SU-DHL-6 (cell line): Measurements from ENCODE around the gene FLAD1.

ENCODE experiments used
- H2AFZ ChIP-seq: fragments of 200-600 bp; sonication (generic); 2 replicates; pipeline ENCODE4 v1.6.1; 2014; ENCODE audit warnings: low read depth, mild to moderate bottlenecking, moderate library complexity, mixed read lengths, antibody characterized with exemption, low read length; ENCODE audit not compliant: severe bottlenecking
- H3F3A ChIP-seq: fragments of 200-600 bp; shearing (Covaris generic); 2 replicates; pipeline ENCODE4 v1.6.0; 2016; ENCODE audit warnings: antibody characterized with exemption, mild to moderate bottlenecking; ENCODE audit not compliant: insufficient read depth
- H3K27ac ChIP-seq: fragments of 200-600 bp; sonication (generic); 2 replicates; pipeline ENCODE4 v1.5.1; 2016; ENCODE audit warnings: low read depth, mild to moderate bottlenecking, low read length, moderate library complexity, mixed read lengths
- H3K27me3 ChIP-seq: fragments of 200-600 bp; sonication (generic), shearing (Covaris generic); 2 replicates; pipeline ENCODE4 v1.6.0; 2014; ENCODE audit warnings: mild to moderate bottlenecking, low read length
- H3K36me3 ChIP-seq: fragments of 200-600 bp; sonication (generic); 2 replicates; pipeline ENCODE4 v1.6.1; 2014; ENCODE audit warnings: mild to moderate bottlenecking, low read length, mixed read lengths
- H3K4me2 ChIP-seq: fragments of 300-600, 200-600 bp; shearing (Covaris generic), sonication (generic); 2 replicates; pipeline ENCODE4 v1.6.0; 2014; ENCODE audit warnings: low read length, low read depth, mild to moderate bottlenecking; ENCODE audit not compliant: poor library complexity, severe bottlenecking
- H3K4me3 ChIP-seq: fragments of 200-600 bp; sonication (generic); 2 replicates; pipeline ENCODE4 v1.5.1; 2014; ENCODE audit warnings: antibody characterized with exemption, low read length, mild to moderate bottlenecking, mixed read lengths; ENCODE audit not compliant: insufficient read depth, poor library complexity, severe bottlenecking
- H3K79me2 ChIP-seq: fragments of 200-600 bp; sonication (generic); 2 replicates; pipeline ENCODE4 v1.6.1; 2014; ENCODE audit warnings: mild to moderate bottlenecking, low read length, moderate library complexity; ENCODE audit not compliant: insufficient read depth
- H3K9ac ChIP-seq: fragments of 200-600 bp; sonication (generic); 2 replicates; pipeline ENCODE4 v1.7.0; 2014; ENCODE audit warnings: mild to moderate bottlenecking, low read length
- H3K9me2 ChIP-seq: fragments of 200-600 bp; sonication (generic); replicated peaks from 2 replicates; pipeline ENCODE4 v1.6.1; 2014; ENCODE audit warnings: low read length; ENCODE audit not compliant: insufficient read depth
- H3K9me3 ChIP-seq: fragments of 200-600 bp; sonication (generic); 2 replicates; pipeline ENCODE4 v1.6.1; 2014; ENCODE audit warnings: low read length, mixed read lengths; ENCODE audit not compliant: insufficient read depth
- H4K20me1 ChIP-seq: fragments of 200-600 bp; sonication (generic); 2 replicates; pipeline ENCODE4 v1.6.1; 2014; ENCODE audit warnings: low read depth, mild to moderate bottlenecking, antibody characterized with exemption, low read length, moderate library complexity, mixed read lengths
- CTCF ChIP-seq: fragments of 200-600 bp; sonication (generic); IDR thresholded peaks from one replicate; pipeline ENCODE4 v1.5.1; 2017; ENCODE audit warnings: antibody characterized with exemption, mild to moderate bottlenecking, low read length, moderate library complexity; ENCODE audit not compliant: insufficient read depth, poor library complexity, severe bottlenecking
- EZH2phosphoT487 ChIP-seq: fragments of 200-600 bp; sonication (generic), shearing (Covaris generic); conservative IDR thresholded peaks from 2 replicates; pipeline ENCODE4 v1.6.1; 2018; ENCODE audit warnings: mild to moderate bottlenecking, antibody characterized with exemption, low read length, moderate library complexity, mixed read lengths

Gene FLAD1

GRCh38 chr1:155009221-155009711 is 26.1 kb downstream of the FLAD1 start:
- no peaks in the 10 kb centered on the region for H3K79me2 ChIP-seq
- no peak overlapping the region for H3K4me3 ChIP-seq

GRCh38 chr1:155009742-155010141 is 26.6 kb downstream of the FLAD1 start:
- Histone ChIP-seq H3K27ac (no peak overlapping the region), H3K79me2 (no peaks in the 10 kb centered on the region), H3K9me2 (no peaks in the 10 kb centered on the region), H3K4me3 (no peak overlapping the region), H3F3A (no peaks in the 10 kb centered on the region), H3K36me3 (no peaks in the 10 kb centered on the region), H3K27me3 (no peaks in the 10 kb centered on the region), H3K4me2 (no peak overlapping the region), H3K9me3 (no peaks in the 10 kb centered on the region), H2AFZ (no peak overlapping the region), H3K9ac (no peak overlapping the region), H4K20me1 (no peaks in the 10 kb centered on the region)
- TF ChIP-seq CTCF (no peak), EZH2phosphoT487 (no peak)

More at GRCh38 chr1:155009221-155009711, 26.1 kb downstream of the FLAD1 start:
- Histone ChIP-seq H3F3A (no peaks in the 10 kb centered on the region), H3K9me3 (no peaks in the 10 kb centered on the region), H3K27ac (no peak overlapping the region), H3K9ac (no peak overlapping the region), H4K20me1 (no peaks in the 10 kb centered on the region), H3K27me3 (no peaks in the 10 kb centered on the region), H2AFZ (no peak overlapping the region), H3K9me2 (no peaks in the 10 kb centered on the region), H3K4me2 (no peak overlapping the region), H3K36me3 (no peaks in the 10 kb centered on the region)
- TF ChIP-seq CTCF (no peak), EZH2phosphoT487 (no peak)

GRCh38 chr1:155010211-155010918 is 27.2 kb downstream of the FLAD1 start:
- no peak overlapping the region for H3K27ac ChIP-seq
- H3K36me3 ChIP-seq: no peaks in the 10 kb centered on the region
- H3K9me3 ChIP-seq: no peaks in the 10 kb centered on the region
- H3K9me2 ChIP-seq: no peaks in the 10 kb centered on the region
- no peaks in the 10 kb centered on the region for H3F3A ChIP-seq
- no peak overlapping the region for H3K4me2 ChIP-seq
- H3K27me3 ChIP-seq: no peaks in the 10 kb centered on the region
- no peaks in the 10 kb centered on the region for H4K20me1 ChIP-seq
- H3K9ac ChIP-seq: no peak overlapping the region
- no peak overlapping the region for H2AFZ ChIP-seq
- H3K4me3 ChIP-seq: no peak overlapping the region
- TF ChIP-seq EZH2phosphoT487: no peak
- TF ChIP-seq CTCF: no peak
- no peaks in the 10 kb centered on the region for H3K79me2 ChIP-seq
